ENCODE data around the gene TNNT1. TPM values are rescaled to one million over a fixed set of nuclear protein-coding genes. Genes with fewer than 3 reads are reported as not detected.
A peak's percentile ranks its signal among the peaks of the same experiment; 100 is the strongest.
"Not testable (repeated sequence)": the region's sequence is repeated elsewhere in the genome, so short reads cannot be mapped to it uniquely, and the experiment has no call there.

Gene TNNT1
- total RNA-seq, 1 experiment from 2014 or later, result 188 TPM

GRCh38 chr19:55172741-55173140 lies 23.7 kb upstream of the TNNT1 start:
- ChIA-PET CTCF (no interaction called here), POLR2A (interaction anchor here (1.0 kb wide), 1 partner anchor 27 kb away, joined by 4 read pairs; no protein-coding TSS in a partner anchor), RAD21 (ENCODE audit: low non-redundant PET in 1 of 2, low total read pairs in 2 of 2, uncharacterized antibody in 2 of 2, unreplicated experiment in 2 of 2) (interaction anchor here in 1 of 2 experiments (0.6 kb wide), 1 partner anchor 498 kb away, joined by 3 read pairs; no protein-coding TSS in a partner anchor)
- Histone ChIP-seq H2AFZ (ENCODE audit: low read depth, low read length, poor library complexity, severe bottlenecking) (no peak overlapping the region), H3K4me2 (ENCODE audit: low read length) (peak overlapping the region; percentile 99), H3K4me1 (ENCODE audit: control insufficient read depth in 1 of 2, insufficient read depth in 2 of 2, low read length in 2 of 2) (peaks cover 9 to 37% of the 10 kb centered on the region in 2 experiments; a peak in 3 of 4 replicates), H3K27ac (ENCODE audit: low read depth, low read length) (peak overlapping the region; percentile 78; the same call in 1 of the 2 replicates), H3K9me2 (ENCODE audit: insufficient read depth) (no peaks in the 10 kb centered on the region), H3K79me2 (ENCODE audit: insufficient read depth, low read length) (no peaks in the 10 kb centered on the region), H4K20me1 (ENCODE audit: insufficient read depth) (no peaks in the 10 kb centered on the region), H3K36me3 (ENCODE audit: control insufficient read depth in 1 of 2, insufficient read depth in 2 of 2, low read length in 2 of 2) (no peaks in the 10 kb centered on the region), H3K4me3 (replicated peaks in 1 of 2; ENCODE audit: low read depth in 1 of 2, low read length in 2 of 2) (peak overlapping the region; percentile 55 to 68), H3K9ac (ENCODE audit: low read length) (peak overlapping the region; percentile 65), H3K27me3 (ENCODE audit: insufficient read depth, low read length) (no peaks in the 10 kb centered on the region), H3K9me3 (ENCODE audit: control insufficient read depth in 1 of 2, insufficient read depth in 1 of 2, low read depth in 1 of 2, low read length in 2 of 2) (peaks cover 0 to 5% of the 10 kb centered on the region in 2 experiments; a peak in 1 of 4 replicates)
- TF ChIP-seq EGR1 (IDR thresholded peaks at IDR 0.05; ENCODE audit: low read depth), result no peak
- TF ChIP-seq ATF3 (IDR thresholded peaks at IDR 0.05), result no peak
- no peak for TF ChIP-seq REST (IDR thresholded peaks at IDR 0.05; ENCODE audit: low read depth)
- no peak for TF ChIP-seq POLR2A (IDR thresholded peaks at IDR 0.05; ENCODE audit: borderline replicate concordance, extremely low read depth, insufficient read depth, insufficient read length)
- no peak for TF ChIP-seq YY1 (IDR thresholded peaks at IDR 0.05; ENCODE audit: extremely low read depth, insufficient replicate concordance, low read depth, low read length)
- no peak for TF ChIP-seq SIN3A (IDR thresholded peaks at IDR 0.05; ENCODE audit: low read depth)
- no peak for TF ChIP-seq EZH2phosphoT487 (IDR thresholded peaks at IDR 0.05; ENCODE audit: borderline replicate concordance)
- TF ChIP-seq SP1 (IDR thresholded peaks at IDR 0.05; ENCODE audit: low read depth), result no peak
- no peak for TF ChIP-seq EZH2 (IDR thresholded peaks at IDR 0.05)
- DNase-seq (ENCODE audit: low read depth, low spot score) (no peak), ATAC-seq (no peak)
- intact Hi-C loops (cut with micrococcal nuclease), result no loop called here
- TSS peak; percentile 60 for BruUV-seq (replicated peaks)

GRCh38 chr19:55172318-55172717 lies 23.3 kb upstream of the TNNT1 start:
- DNase-seq (ENCODE audit: low read depth, low spot score); H3K9me2 ChIP-seq (ENCODE audit: insufficient read depth); intact Hi-C loops (cut with micrococcal nuclease); H3K79me2 ChIP-seq (ENCODE audit: insufficient read depth, low read length); H3K9ac ChIP-seq (ENCODE audit: low read length); H3K4me3 ChIP-seq (replicated peaks in 1 of 2; ENCODE audit: low read depth in 1 of 2, low read length in 2 of 2); H3K9me3 ChIP-seq (ENCODE audit: control insufficient read depth in 1 of 2, insufficient read depth in 1 of 2, low read depth in 1 of 2, low read length in 2 of 2); ATAC-seq; H4K20me1 ChIP-seq (ENCODE audit: insufficient read depth); H3K27me3 ChIP-seq (ENCODE audit: insufficient read depth, low read length); H3K36me3 ChIP-seq (ENCODE audit: control insufficient read depth in 1 of 2, insufficient read depth in 2 of 2, low read length in 2 of 2); H2AFZ ChIP-seq (ENCODE audit: low read depth, low read length, poor library complexity, severe bottlenecking); CTCF ChIA-PET; H3K27ac ChIP-seq (ENCODE audit: low read depth, low read length); BruUV-seq (replicated peaks): not testable (repeated sequence)
- POLR2A ChIA-PET, result interaction anchor here (0.6 to 1.0 kb wide), 2 partner anchors 26 to 482 kb away, joined by 3 to 4 read pairs; partner anchors contain the start of gene U2AF2
- RAD21 ChIA-PET (ENCODE audit: low non-redundant PET in 1 of 2, low total read pairs in 2 of 2, uncharacterized antibody in 2 of 2, unreplicated experiment in 2 of 2), result interaction anchor here in 1 of 2 experiments (0.6 kb wide), 1 partner anchor 497 kb away, joined by 3 read pairs; no protein-coding TSS in a partner anchor
- Histone ChIP-seq H3K4me2 (ENCODE audit: low read length) (peak overlapping the region; percentile 99), H3K4me1 (ENCODE audit: control insufficient read depth in 1 of 2, insufficient read depth in 2 of 2, low read length in 2 of 2) (peaks cover 12 to 41% of the 10 kb centered on the region in 2 experiments; a peak in 3 of 4 replicates)
